UCSD-AML1 (cell line): ENCODE measurements around the gene PCSK6.

Experiments
- DNase-seq: peaks from one replicate; lab custom pipeline; 2025; ENCODE audit not compliant: unreplicated experiment; lab: John Stamatoyannopoulos, UW

The PCSK6 gene

GRCh38 chr15:101332061-101332467 is 157.4 kb downstream of the PCSK6 start:
- DNase-seq: no peak

- DNase-seq: no peak
These were observed 159.6 kb downstream of the PCSK6 start for GRCh38 chr15:101329867-101330380.

DNA sequence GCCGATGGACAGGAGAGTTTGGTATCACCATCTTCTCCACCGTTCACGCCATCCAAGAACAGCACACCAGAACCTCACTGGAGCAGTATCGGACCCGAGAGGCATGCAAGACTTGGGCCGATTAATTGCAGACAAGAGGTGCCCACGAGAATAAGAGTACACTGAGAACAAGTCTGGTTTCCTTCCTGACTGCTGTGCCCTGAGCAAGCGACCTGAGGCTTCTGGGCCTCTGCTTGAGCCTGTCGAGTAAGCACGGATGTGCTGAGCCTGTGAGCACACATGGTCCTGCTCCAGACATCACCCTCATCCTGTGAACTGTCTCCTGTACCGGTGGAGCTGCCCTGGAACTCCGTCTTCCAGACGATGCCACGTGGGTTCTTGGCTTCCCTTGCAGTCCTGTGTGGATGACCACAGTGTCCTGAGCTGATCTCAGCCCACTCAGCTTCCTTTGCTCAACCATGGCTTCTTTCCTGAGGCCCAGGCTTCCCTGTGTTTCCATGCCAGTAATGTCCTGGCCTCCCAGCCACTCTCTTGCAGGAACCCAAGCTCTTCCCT is 160.1 kb downstream of the PCSK6 start:
- no peak for DNase-seq

- no peak for DNase-seq
These were observed 161.5 kb downstream of the PCSK6 start for GRCh38 chr15:101328001-101328400.

- DNase-seq: no peak
These were observed 162.3 kb downstream of the PCSK6 start for GRCh38 chr15:101327147-101327740.

DNA sequence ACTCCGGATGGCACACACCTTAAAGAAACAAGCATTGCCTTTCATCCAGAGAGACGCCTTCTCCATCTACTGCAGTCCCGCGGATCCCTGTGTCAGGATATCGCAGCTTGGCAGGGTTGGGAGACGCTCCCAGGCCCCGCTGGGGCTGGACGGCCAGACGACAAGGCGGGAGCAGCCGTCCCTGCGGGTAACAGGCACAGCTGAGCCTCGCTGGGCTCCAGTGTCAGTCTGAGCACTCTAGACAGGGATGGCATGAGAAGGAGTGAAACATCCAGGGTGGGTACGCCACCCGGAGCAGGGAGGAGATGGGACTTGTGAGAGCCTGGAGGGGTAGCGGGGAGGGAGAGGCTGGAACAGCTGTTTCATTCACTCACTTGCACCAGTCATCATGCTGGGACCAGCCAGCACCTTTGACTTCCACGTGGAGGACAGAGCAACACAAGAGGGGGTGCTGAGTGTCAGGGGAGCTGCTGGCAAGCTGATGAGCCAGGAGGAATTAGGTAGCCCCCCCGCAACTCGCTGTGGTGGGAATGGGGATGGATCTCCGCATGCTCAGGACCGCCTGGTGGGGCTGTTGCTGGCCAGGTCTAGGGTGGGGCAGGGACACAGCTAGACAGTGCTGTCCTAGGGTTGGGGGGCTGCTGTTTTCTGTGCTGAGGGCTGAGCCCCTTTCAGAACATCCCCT is 162.9 kb downstream of the PCSK6 start:
- no peak for DNase-seq

GRCh38 chr15:101326026-101326315 is 163.5 kb downstream of the PCSK6 start:
- DNase-seq: no peak

DNA sequence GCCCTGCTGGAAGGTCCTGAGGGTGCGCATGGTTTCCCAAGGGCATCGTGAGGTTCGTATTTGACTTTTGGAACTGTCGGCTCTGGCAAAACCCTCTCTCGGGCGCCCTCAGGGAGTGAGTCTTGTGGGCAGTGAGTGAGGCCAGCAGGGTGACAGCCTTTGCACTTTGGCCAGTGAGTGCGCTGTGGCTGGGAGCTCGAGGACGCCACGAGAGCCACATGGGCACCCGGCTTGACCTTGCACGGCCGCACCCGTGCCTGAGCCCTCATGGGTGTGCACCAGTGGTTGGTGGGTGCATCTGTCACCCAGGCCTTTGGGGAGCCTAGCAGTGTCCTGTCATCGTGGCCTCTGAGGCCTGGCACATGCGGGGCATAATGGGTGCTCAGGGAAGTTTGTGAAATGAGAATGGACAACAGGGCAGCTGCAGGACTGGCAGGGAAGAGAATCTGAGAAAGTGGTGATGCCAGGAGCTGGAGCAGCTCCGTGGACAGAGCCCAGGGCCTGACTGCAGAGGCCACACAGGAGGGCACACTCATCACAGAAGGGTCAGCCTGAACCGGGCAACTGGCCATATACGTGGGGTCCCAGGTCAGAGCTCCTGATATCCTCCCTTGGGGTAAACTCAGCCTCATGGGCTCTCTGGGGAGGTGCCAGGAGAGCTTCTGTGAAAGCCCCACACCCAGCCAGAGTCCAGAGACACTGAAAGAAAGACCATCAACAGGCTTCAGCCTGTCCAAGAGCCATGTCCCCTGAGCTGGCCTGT is 164.1 kb downstream of the PCSK6 start:
- no peak for DNase-seq

DNA sequence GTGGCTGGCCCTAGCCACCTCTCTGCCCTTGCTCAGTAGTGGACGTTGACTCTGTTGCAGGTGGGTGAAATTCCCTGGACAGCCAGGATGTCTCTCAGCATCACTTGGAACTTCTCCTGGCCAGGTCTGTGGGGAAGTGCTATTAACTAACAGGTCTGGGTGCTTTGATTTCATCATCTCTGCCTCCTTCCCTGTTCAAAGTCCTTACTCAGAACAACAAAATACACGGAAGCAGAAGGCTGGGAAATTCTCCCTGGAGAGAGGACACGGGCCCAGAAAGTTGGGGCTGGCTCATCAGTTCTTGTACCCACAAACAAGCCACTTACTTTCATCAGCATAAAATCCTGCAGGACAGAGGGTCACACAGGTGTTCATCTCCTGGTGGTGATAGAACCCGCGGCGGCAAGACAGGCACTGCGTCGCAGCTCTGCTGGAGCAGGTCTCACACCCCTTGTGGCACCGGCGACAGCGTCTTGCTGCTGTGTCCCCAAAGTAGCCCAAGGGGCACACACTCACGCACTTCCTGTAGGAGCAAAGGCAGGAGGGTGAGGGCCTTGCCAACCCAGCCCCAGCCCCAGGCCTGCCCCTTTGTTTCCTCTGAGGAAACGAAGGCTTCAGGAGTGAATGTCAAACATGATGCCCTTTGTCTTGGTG is 164.9 kb downstream of the PCSK6 start:
- no peak for DNase-seq

DNA sequence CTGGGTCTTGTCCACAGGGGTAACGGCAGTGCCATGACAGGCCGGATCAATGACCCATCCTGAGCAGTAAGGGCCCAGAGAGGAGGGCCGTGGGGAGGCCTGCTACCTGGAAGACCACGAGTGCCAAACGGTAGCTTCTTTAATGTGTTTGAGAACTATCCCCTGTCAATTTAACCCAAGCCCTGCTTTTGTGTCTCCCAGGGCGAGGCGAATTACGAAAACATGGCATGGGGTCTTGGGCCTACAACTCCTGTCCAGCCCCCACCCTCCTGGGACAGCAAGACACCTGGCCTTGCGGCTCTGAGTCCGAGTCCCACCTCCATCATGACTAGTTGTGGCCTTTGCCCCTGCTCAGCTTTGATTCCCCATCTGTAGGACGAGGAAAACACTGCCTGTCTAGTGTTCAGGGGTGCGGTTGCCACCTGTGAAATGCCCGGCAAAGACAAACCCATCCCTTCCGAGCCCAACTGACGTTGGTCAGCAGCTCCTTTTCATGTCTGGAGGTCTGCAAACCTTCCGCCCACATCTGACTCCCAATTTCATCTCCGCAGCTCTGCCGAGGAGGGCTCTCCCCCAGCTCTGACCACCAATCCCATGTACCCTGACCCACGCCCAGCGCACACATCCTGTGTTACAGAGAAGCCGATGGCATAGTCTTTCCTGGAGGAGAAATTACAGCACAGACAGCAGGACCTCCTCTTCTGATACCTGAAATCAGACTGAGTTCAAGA is 165.5 kb downstream of the PCSK6 start:
- DNase-seq: no peak

GRCh38 chr15:101322854-101323477 is 166.5 kb downstream of the PCSK6 start:
- DNase-seq: no peak

DNA sequence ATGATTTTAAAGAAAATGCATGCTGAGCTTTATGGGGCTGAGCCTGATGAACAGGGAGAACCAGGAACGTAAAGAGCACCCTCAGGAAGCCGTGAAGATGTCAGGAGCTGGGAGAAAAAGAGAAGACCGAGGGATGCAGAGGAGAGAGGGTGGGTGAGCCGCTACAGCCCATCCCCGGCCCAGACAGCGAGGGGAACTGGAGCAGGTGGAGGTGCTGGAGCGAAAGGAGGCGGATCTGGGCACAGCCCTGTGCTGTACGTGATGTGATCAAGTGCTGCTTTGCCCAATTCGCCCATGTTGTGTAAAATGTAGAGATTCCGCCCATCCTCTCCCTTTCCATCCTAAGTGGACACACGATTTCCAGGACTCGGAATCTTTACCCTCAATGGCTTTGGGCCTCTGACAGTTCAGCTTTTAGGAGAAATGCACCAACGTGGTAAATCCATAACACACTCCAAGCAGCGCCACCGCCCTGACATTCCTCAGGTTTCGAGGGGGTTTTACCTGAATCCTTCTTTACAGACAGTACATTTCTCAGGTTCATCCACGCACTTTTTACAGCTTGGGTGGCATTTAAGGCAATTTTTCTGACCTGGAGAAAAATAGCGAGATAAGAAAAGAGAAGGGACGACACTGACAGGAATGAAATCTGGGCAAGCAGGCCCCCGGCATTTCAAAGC is 167.4 kb downstream of the PCSK6 start:
- DNase-seq: no peak

GRCh38 chr15:101320501-101321052 is 168.9 kb downstream of the PCSK6 start:
- peak; percentile 68 for DNase-seq

DNA sequence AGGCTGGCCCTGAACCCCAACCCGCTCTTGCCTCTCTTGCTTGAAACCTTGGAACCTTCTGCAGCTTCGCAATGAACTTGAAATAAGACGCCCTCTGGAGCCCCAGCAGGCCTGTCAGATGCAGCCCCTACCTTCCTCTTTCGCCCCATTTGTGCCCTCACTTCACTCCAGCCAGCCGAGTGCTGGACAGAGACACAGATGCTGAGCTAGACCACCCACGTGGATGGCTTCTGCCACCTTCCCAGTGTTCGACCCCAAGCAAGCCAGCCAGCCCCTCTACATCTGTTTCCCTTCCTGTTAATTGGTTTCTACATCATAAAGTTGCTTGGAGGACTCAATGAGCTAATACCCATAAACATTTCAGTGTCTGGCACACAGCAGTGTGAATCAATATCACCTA is 170.7 kb downstream of the PCSK6 start:
- no peak for DNase-seq

DNA sequence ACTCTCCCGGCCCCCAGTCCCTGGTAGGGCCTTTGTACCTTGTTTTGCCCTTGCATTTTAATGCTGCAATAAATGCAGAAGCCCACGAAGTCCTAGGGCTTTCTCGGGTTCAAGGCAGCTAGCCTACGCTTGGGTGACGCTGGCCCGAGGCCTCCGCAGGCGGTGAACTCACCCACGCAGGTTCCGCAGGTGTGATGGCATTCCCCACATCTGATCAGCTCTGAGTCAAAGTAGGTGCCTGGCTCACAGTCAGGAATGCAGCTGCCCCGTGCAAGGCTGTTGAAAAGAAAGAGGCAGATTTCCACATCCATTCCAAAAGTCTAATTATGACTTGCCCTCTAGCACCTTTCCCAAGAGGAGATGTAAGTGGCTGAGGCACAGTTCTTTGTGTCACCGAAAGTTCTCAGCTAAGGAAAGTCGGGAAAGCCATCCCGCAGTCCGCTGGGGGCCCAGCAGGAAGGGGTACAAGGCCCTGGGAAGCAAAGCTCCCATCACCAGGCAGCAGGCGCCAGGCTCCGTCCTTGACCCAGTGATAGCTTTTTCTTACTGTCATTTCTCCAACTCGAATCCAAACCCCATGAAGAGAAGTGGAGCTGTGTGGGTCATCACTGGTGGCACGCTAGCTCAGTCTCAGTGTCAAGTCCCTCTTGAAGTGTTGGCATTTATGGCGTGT is 171.2 kb downstream of the PCSK6 start:
- no peak for DNase-seq

GRCh38 chr15:101317336-101317872 is 172.1 kb downstream of the PCSK6 start:
- DNase-seq: no peak

DNA sequence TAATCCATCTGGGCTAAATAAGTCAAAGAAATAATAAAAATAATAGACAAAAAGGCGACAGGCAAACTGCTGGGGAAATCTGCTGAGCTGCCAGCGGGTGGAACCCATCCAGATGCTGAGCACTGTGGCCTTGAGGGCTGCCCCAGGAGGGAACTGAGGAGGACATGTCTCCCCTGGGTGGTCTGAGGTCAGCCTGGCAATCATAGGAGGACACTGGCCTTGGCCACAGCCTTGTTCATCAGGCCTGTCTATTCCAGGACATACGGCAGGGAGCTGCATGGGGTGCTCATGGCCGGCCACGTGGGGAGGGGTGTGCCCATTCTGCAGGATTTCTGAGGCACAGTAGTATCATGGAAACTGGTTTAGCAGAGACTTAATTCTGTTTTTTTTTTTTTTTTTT is 173.0 kb downstream of the PCSK6 start:
- no peak for DNase-seq

- DNase-seq: no peak
These were observed 173.8 kb downstream of the PCSK6 start for GRCh38 chr15:101315736-101316135.
